GM19099 (cell line): ENCODE results near the gene RBBP4.

Source experiments
- POLR2A ChIP-seq: IDR thresholded peaks from 3 replicates; pipeline ENCODE4 v1.6.1; 2011; ENCODE audit warnings: low read depth; ENCODE audit not compliant: insufficient read length; ENCODE audit errors: extremely low read depth

RBBP4 gene

DNA sequence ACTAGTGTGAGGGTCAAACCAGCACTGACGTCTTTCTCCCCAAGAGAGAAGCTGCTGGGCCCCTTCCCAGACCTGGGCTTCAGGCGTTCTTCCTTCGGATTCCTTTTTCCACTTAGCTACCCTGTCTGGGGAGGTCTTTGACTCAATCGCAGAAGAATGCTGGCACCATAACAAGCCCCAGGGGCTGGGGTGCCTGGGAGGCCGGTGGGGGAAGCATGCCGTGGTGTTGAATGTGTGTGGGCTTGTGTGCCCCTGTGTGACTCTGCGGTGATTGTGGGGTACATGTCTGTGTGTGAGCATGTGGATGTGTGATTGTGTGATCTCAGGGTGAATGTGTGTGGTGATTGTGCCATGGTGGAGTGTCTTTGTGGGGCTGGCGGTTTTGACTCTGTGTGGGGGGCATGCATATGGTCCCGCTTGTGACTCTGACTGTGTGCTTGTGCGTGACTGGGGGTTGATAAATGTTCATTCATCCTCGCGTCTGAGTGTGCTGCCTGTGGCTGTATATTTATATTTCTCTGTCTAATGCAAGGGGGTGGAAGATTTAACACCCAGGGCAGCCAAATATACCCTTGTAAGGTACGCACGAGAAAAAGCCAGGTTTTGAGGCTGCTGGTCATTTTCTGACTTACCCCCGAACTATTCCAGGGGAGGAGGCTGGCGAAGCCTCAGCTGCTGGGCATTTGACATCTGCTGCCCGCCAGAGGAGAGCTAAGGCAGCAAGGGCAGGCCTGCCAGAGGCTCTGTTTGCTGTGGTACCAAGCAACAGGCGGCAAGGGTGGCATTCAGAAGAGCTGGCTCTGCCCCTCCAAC, 52.7 kb downstream of the RBBP4 start:
- TF ChIP-seq POLR2A: no peak

GRCh38 chr1:32705516-32705915, 54.5 kb downstream of the RBBP4 start:
- no peak for TF ChIP-seq POLR2A

DNA sequence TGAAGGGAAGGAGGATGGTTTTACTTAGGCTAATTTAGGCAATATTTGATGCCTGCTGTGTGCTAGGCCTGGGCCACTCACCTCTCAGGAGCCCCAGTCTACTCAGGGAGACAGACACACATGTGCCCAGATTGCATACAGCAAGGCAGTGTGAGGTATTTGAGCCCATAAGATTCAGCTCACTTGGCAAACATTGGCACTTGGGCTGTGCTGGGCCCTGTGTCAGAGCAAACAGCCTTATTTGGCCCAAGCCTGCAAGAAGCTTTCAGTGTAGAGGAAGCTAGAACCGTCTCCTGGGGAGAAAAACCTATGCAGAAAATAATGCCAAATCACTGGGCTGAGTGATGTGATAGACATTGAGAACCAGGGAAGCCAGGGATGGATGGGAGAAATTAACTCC, 55.5 kb downstream of the RBBP4 start:
- TF ChIP-seq POLR2A: no peak

GRCh38 chr1:32709075-32709474, 58.1 kb downstream of the RBBP4 start:
- no peak for TF ChIP-seq POLR2A

DNA sequence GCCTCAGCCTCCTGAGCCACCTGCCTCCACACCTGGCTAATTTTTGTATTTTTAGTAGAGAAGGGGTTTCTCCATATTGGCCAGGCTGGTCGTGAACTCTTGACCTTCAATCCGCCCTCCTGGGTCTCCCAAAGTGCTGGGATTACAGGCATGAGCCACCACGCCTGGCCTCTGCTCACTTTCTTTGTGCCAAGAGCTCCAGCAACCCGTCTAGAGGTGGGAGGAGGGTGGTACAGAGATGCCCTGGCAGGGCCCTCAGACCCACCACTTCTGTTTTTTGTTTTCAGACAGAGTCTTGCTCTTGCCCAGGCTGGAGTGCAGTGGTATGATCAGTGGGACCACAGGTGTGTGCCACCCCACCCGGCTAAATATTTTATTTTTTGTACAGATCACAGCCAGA, 58.5 kb downstream of the RBBP4 start:
- TF ChIP-seq POLR2A: no peak

DNA sequence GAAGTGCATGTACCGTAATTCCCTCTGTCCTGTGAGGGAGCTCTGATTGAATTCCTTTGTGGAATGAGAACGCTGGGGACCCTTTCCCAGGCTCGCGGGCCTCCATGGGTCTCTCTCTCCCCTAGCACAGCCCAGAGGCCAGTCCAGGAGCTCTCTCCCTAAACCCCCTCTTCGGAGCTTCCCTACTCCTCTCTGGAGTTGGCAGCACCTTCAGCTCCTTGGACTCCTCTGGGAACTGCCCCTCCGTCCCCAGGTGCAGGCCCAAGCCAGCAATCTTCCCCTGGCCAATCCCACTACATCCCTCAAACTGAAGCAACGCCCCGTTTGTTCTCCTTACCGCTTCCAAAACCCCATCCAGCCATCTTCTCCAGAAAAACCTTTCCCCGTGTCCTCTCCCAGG, 62.1 kb downstream of the RBBP4 start:
- no peak for TF ChIP-seq POLR2A

GRCh38 chr1:32714277-32714676, 63.3 kb downstream of the RBBP4 start:
- TF ChIP-seq POLR2A: no peak

- no peak for TF ChIP-seq POLR2A
These were observed 64.9 kb downstream of the RBBP4 start for GRCh38 chr1:32715901-32716311.

- no peak for TF ChIP-seq POLR2A
These were observed 65.5 kb downstream of the RBBP4 start for GRCh38 chr1:32716312-32717148.

GRCh38 chr1:32717503-32717902, 66.5 kb downstream of the RBBP4 start:
- TF ChIP-seq POLR2A: no peak

- TF ChIP-seq POLR2A: no peak
These were observed 67.0 kb downstream of the RBBP4 start for GRCh38 chr1:32718036-32718435.

- no peak for TF ChIP-seq POLR2A
These were observed 67.5 kb downstream of the RBBP4 start for GRCh38 chr1:32718527-32718926.

- no peak for TF ChIP-seq POLR2A
These were observed 68.8 kb downstream of the RBBP4 start for GRCh38 chr1:32719681-32720275.

GRCh38 chr1:32724678-32725614, 73.9 kb downstream of the RBBP4 start:
- TF ChIP-seq POLR2A: no peak

- TF ChIP-seq POLR2A: no peak
These were observed 74.6 kb downstream of the RBBP4 start for GRCh38 chr1:32725615-32725982.
